ENCODE measurements around the gene PRKCA.
A peak's percentile ranks its signal among the peaks of the same experiment; 100 is the strongest.

The PRKCA gene

DNA sequence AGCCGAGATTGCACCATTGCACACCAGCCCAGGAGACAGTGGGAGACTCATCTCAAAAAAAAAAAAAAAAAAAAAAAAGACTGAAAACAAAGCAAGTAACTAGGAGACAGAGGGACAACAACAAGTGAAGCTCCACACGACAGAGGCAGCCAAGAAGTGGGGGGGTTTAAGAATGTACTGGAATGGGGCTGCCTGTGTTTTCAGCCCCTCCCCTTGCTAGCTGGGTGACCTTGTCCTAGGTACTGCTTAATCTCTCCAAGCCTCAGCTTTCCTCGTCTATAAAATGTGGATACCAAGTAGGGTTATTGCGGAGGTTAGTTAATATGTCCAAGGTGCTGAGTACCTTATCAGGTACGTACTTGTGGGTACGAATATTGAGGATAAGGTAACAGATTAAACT lies 368.7 kb downstream of the PRKCA start:
- DNase-seq: no peak

DNA sequence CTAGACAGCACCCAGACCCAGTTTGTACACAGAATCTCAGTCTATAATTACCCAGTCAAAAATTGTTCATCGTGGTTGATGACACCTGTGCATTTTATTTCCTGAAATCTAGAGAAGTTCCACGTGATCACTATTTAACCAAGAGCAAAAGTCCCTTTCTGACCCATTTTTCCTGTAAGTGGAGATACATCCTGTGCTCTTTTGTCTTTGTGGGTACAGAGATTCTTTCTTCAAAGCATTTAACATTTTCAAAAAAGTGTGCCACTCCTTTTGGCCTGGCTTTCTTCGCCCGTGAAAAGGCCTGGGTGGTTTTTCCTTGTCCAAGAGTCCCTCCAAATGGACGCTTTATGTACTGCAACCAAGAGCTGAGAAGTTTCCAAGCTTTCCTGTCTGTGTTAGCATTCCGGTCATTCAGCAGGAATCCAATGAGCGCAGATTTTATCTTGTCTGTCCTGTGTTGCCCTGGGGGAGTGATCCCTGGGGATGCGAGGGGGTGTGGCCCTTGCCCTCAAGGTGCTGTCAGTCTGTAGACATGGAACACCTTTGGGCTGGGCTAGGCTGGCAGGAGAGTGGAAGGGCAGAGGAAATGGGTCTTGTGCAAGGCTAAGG lies 371.4 kb downstream of the PRKCA start:
- DNase-seq: peak; percentile 54

DNA sequence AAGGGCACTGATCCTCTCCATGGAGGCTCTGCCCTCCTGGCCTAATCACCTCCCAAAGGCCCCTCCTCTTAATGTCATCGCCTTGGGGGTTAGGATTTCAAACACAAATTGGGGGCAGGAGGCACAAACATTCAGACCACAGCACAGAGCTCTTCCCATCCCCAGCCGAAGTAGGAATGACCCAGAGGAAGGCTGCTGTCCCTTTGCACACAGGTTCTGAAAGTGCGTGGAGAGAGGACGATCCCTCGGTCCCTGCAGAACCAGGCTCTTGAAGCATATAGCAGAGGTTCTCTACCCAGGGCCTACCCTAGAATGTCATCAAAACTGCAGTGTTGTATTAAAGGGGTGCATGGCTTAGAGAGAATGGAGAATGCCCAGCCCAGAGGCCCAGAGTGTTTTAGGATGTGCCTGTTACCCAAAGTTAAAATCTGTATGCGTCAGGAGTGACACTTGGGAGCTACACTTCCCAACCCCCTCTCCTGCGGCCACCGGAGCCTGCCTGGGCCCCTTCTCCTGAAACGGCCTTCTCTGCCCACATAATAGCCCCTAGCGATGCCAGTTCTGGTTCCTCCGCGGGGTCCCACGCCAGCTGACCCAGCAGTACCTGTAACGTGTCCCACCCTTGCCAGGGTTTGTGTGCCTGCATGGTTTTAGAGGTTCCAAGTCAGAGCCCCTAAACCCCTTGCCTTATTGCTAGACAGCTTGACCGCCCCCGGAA lies 373.0 kb downstream of the PRKCA start:
- DNase-seq: no peak

DNA sequence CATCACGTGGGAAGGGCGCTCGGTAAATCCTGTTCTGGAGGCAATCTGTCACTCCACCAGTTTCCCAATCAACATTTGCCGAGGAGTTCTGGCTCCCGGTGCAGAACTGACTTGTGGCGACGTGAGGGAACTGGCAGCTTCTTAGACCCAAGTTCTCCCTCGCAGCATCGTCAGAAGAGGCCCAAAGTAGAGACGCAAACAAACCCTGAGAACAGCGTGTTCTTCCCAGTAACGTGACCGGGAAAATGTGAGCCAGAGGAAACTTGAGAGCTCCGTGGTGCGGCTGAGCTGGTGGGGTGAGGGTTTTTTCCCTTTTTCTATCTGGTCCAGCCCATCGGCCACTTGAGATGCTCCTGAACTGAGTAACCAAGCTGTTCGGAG lies 373.6 kb downstream of the PRKCA start:
- DNase-seq: no peak

DNA sequence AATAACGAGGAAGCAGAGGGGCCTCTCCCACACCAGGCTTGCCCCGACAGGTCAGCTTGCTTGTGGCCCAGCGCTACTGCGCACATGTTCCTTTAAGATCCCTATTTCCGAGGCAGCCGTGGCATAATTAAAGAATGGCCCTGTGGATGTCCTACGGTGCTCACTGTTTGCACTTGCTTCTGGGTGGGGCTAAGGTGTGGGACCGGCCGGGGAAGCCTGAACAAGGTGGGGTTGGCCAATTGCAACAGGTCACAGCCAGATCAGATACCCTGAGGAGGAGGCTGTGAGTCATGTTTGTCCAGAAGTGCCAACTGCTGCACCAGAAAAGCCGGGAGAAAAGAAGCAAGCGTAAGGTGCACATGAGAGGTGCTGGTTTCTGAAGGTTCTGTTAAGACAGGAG lies 374.0 kb downstream of the PRKCA start:
- DNase-seq: no peak

- DNase-seq: peak; percentile 24
These were observed 375.0 kb downstream of the PRKCA start for GRCh38 chr17:66677201-66677981.

DNA sequence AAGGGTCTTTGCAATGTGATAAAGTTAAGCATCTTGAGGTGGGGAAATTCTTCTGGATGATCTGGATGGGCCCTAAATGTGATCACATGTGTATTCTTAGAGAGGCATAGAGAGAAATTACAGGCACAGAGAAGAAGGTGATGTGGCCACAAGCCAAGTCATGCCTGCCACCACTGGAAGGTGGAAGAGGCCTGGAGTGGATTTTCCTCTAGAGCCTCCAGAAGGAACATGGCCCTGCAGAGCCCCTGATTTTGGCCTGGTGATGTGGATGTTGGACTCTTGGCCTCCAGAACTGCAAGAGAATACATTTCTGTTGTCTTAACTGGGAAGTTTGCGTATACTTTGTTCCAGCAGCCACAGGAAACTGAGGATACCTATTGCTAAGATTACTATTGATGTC lies 375.6 kb downstream of the PRKCA start:
- no peak for DNase-seq

DNA sequence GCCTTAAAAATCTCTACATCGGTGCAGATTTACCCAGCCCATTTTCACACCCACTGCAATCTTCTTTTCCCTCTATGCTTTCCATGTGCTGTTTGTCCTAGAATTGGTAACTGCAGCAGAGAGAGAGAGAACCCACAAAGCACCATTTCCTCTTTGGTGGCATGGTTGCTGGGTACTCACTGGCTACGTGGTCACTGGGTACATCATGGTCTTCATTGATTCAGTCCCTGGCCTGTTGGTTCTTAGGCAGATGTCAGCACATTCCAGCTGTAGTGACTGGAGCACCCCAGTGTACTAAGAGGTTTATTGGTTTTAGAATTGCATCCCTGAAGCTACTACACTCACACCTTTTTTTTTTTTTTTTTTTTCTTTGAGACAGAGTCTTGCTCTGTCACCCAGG lies 376.4 kb downstream of the PRKCA start:
- no peak for DNase-seq

- DNase-seq: no peak
These were observed 377.5 kb downstream of the PRKCA start for GRCh38 chr17:66679631-66680517.

- no peak for DNase-seq
These were observed 379.9 kb downstream of the PRKCA start for GRCh38 chr17:66682283-66682682.

DNA sequence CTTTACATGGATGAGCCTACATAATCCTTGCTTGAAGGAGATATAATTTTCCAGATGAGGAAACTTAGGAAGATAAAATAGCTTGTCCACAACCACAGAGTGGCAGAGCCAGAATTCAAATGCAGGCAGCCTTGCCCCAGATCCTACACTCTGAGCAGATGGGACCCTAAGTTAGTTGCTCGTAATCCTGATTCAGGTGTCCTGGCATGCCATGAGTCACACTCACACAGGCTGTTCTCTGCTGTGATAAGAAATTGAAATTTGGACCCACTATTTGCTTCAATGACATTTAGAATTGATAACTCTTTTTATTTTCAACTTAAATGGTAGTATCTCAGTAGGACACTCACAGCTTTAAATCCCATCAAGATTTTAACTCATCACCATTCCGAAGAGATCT lies 381.8 kb downstream of the PRKCA start:
- DNase-seq: no peak

DNA sequence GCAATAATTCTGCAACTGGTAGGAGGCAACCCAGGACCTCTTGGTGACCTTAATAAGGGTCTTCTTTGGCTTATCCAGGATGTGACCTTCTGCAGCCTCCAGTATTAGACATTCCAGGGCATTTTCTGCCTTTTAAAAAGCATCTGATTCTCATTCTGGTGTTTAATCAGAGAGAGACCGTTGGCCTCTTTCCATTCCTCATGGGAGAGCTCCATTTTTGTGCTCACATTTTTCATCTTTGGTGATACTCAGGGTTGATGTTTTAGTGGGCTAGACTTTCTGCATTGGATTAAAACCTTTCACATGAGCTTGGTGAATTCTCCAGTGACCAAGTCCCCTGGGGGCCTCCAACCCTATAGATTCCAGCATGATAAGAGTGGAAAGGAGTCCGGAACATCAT lies 382.3 kb downstream of the PRKCA start:
- no peak for DNase-seq

DNA sequence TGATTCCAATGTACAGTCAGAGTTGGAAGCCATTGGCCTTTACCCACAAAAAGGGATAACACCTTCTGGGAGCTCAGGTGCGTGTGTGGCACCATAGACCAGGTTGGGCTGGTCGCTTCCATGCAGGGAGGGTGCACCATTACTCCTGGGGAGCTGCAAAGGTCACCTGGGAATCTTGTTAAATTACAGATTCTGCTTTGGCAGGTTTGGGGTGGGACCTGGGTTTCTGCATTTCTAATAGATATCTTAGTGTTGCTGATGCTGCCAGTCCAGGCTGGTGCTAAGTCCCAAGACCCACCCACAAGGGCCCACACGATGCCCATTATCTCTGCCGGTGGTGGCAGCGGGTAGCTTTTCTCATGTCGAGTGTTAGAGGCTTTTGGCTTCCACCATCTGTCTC lies 384.2 kb downstream of the PRKCA start:
- DNase-seq: no peak

GRCh38 chr17:66687570-66688284 lies 385.3 kb downstream of the PRKCA start:
- no peak for DNase-seq

DNA sequence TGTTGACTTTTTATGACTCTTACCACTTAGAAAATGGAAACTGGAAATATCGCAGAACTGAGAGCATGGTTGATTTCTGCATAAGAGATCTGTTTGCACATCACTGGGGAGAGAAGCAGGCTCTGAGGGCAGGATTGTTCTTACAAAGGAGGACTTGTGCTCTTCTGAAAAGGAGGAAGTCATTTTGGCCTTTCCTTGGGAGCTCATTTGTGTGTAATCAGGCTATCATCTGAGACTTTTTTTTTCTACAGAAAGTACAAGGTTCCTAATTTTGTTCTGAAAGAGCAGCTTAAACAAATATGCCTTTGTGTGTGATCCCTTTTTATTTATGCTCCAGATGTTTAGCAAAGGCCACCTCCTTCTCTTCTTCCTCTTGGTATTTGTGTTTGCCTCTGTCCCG lies 386.8 kb downstream of the PRKCA start:
- no peak for DNase-seq

DNA sequence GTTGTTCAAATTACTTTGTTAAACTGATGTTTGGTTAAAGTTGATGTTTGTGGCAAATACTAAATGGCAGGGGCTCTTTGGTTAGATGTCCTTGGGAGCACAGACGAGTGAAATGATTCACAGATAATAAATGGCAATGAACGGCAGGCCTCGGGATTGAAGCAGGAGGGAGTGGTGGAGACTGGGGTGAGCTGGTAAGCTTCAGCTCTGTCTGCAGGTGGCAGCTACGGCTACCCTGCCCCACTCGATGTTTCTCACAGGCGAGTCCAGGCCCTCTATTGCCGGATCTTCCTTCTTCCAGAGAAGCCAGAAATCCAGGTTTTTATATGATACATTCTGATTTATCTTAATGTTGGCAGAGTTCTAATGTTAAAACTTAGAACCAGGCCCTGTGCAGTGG lies 387.8 kb downstream of the PRKCA start:
- DNase-seq: no peak

GRCh38 chr17:66691644-66692420 lies 389.4 kb downstream of the PRKCA start:
- no peak for DNase-seq

DNA sequence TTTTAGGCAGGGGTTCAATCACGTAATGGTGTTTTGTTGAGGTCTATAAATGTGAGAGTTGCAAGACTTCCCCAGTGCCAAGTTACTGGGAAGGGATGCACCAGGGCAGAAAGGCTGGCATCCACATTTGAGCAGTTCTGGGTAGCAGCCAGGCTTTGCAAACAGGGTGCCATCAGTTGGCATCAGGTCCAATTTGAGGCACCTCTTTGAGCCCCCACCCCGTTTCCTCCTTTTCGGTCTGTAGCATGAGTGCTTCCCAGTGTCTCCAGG lies 389.9 kb downstream of the PRKCA start:
- DNase-seq: no peak

DNA sequence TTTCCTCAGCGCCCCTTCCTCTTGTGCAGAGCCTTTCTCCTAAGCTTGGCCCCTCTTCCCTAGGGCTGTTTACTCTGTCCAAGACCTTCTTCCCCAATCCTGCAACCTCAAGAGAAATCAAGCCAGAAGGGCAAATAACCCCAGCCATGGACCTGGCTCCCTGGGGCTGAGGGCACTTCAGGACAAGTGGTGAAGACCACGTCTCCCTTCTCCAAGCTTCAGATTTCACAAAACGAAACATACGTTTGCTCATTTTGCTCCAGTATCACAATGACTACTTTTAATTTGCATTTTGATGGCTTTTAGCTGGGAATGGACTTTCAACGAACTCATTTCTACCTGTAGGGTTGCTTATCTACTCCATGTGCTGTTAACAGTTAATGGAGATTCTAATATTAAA lies 392.7 kb downstream of the PRKCA start:
- DNase-seq: no peak

GRCh38 chr17:66698270-66698669 lies 395.9 kb downstream of the PRKCA start:
- DNase-seq: no peak

GRCh38 chr17:66701462-66701861 lies 399.0 kb downstream of the PRKCA start:
- no peak for DNase-seq
